Body of pancreas (tissue), 4 donors: ENCODE results near the gene STRADA. TPM values are rescaled to one million over a fixed set of nuclear protein-coding genes. Genes with fewer than 3 reads are reported as not detected.

Experiments
- ATAC-seq: fragments of 150-250 bp; one replicate; pipeline ENCODE4 v1.9.1; 2016
- DNase-seq, 4 donors: peaks; one replicate each; pipeline ENCODE4 v3.0.0-alpha.2; 2019
- H3K27ac ChIP-seq, 4 donors: fragments of 200-600 bp; sonication (generic); 1 replicate in 3 of 4; 2 replicates in 1 of 4; pipeline versions ENCODE4 v1.5.1 to v1.6.1; 2016 to 2019; ENCODE audit warnings: mild to moderate bottlenecking in 1 of 4, mixed read lengths in 1 of 4, moderate library complexity in 1 of 4
- H3K27me3 ChIP-seq, 2 donors: fragments of 200-600 bp; sonication (generic); one replicate each; pipeline ENCODE4 v1.6.0; 2016; ENCODE audit warnings: mild to moderate bottlenecking in 1 of 2
- H3K36me3 ChIP-seq, 2 donors: fragments of 200-600 bp; sonication (generic); replicated peaks in 1 of 2; 2 replicates each; pipeline ENCODE4 v1.5.1; 2016; ENCODE audit warnings: low read depth in 2 of 2; ENCODE audit not compliant: insufficient read depth in 1 of 2
- H3K4me1 ChIP-seq: fragments of 200-600 bp; sonication (generic); one replicate; pipeline ENCODE4 v1.6.0; 2016
- H3K4me3 ChIP-seq, 2 donors: fragments of 200-600 bp; sonication (generic); 1 replicate in 1 of 2; 2 replicates in 1 of 2; pipeline ENCODE4 v1.5.1; 2016 to 2019
- H3K9me3 ChIP-seq, 3 donors: fragments of 200-600 bp; sonication (generic); 1 replicate in 2 of 3; 2 replicates in 1 of 3; pipeline ENCODE4 v1.5.1; 2016
- CTCF ChIP-seq, 7 experiments: fragments of 450-650 bp in 4 of 7; fragments of 200-600 bp in 3 of 7; sonication (generic) in 3 of 7; IDR thresholded peaks; one replicate each; pipeline ENCODE4 v1.5.1; 2016 to 2019; ENCODE audit warnings: antibody characterized with exemption in 7 of 7
- POLR2A ChIP-seq, 3 donors: fragments of 450-650 bp; IDR thresholded peaks; one replicate each; pipeline ENCODE4 v1.6.1; 2016; ENCODE audit warnings: antibody characterized with exemption in 3 of 3, mild to moderate bottlenecking in 2 of 3
- WGBS, 2 donors: methylation state at CpG; one replicate each; pipeline ENCODE4 v1.1.5; 2017; 5-methylcytosine and 5-hydroxymethylcytosine counted together
- intact Hi-C: fragments of 100-400 bp; cut with DNase I; formaldehyde crosslinking; loops from one replicate; pipeline ENCODE4 v1.15.1; 2023
- total RNA-seq, 2 donors: library from RNA; depleted of rRNA; stranded (reverse); fragments of >200 nt; gene quantifications; one replicate each; pipeline ENCODE4 v1.1.0, GENCODE V29; 2016

The STRADA gene
- total RNA-seq, 2 donors from 2014 or later, result 25.4 to 26.7 TPM

DNA sequence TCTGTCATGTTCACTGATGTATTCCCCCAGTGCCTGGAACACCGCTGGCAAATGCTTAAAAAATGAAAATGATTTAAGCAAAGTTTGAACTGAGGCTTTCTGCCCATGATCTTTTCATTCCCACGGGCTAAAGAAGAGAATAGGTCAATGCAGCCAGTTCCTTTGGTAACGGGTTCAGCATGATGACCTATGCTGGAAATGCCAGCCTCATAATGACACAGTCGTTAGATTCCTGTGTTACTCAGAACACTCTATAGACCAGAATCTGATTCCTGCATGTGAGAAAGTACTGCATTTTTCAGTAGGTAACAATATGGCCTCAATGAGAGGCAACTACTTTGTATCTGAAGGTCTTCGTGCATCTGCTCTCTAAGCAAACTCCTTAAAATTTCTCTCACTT is 22.6 kb downstream of the STRADA start:
- intact Hi-C loops, result no loop called here
- Histone ChIP-seq H3K36me3 (no peaks in the 10 kb centered on the region), H3K27ac (no peak overlapping the region), H3K4me1 (no peaks in the 10 kb centered on the region), H3K4me3 (no peak overlapping the region), H3K27me3 (no peaks in the 10 kb centered on the region), H3K9me3 (no peaks in the 10 kb centered on the region)
- no peak for ATAC-seq
- WGBS, 2 donors, result 83 to 87% methylated on average over 5 of the region's 5 CpGs
- TF ChIP-seq CTCF (IDR thresholded peaks at IDR 0.05) (no peak), POLR2A (IDR thresholded peaks at IDR 0.05) (no peak)
- DNase-seq, result no peak

- no peaks in the 10 kb centered on the region for H3K9me3 ChIP-seq
- TF ChIP-seq CTCF (IDR thresholded peaks at IDR 0.05) (no peak), POLR2A (IDR thresholded peaks at IDR 0.05) (no peak)
- DNase-seq (no peak), ATAC-seq (no peak)
- WGBS, 2 donors, result 81 to 95% methylated on average over 3 of the region's 3 CpGs
- H3K36me3 ChIP-seq, result peaks cover 0 to 4% of the 10 kb centered on the region in 2 donors
- H3K27ac ChIP-seq, result no peak overlapping the region
- intact Hi-C loops, result no loop called here
- H3K27me3 ChIP-seq, result no peaks in the 10 kb centered on the region
- no peak overlapping the region for H3K4me3 ChIP-seq
- H3K4me1 ChIP-seq, result no peaks in the 10 kb centered on the region
Observed at GRCh38 chr17:63716426-63716825, 25.2 kb downstream of the STRADA start.

DNA sequence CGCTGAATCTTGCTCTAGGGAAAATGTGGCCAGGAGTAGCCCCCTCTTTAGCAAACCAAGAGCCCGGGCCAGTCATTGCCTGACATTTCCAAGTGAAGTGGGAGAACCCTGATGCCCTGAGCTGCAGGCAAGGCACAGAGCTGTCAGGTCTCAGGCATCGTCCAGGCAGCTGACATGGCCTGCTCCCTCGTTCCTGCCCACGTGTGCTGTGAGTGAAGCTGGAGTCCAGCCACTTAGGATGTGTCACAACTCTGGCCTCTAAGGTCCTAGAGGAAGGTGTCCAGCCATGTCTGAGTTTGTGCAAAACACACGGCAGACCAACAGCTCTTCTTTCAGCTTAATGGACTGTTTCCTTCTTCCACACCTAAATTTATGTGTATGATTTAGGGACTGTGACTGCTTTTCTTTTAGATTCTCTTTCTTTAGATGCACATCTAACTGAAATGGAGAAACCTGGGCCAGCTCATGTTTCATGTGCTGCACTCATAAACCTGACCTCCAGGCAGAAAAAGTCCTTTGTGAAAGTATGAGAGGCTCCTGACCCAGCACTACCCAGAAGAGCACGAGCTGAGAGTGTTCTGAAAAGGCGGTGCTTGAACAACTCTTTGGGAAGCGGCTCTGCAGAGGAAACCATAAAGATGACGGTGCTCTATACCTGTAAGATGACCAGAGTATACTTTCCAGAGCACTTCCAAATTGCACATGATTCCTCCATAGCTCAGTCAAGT is 26.9 kb downstream of the STRADA start:
- intact Hi-C loops, result no loop called here
- no peaks in the 10 kb centered on the region for H3K27me3 ChIP-seq
- peaks cover 0 to 7% of the 10 kb centered on the region in 2 donors for H3K36me3 ChIP-seq
- H3K4me1 ChIP-seq, result peaks cover 11% of the 10 kb centered on the region
- no peaks in the 10 kb centered on the region for H3K9me3 ChIP-seq
- WGBS, 2 donors, result 77 to 80% methylated on average over 9 to 10 of the region's 10 CpGs
- TF ChIP-seq POLR2A (IDR thresholded peaks at IDR 0.05) (no peak), CTCF (IDR thresholded peaks at IDR 0.05) (no peak)
- H3K4me3 ChIP-seq, result no peak overlapping the region
- no peak overlapping the region for H3K27ac ChIP-seq
- peak in 1 of 4 donors; percentile 42 for DNase-seq
- ATAC-seq, result no peak

GRCh38 chr17:63709110-63709509 is 32.5 kb downstream of the STRADA start:
- 90 to 96% methylated on average over 6 of the region's 6 CpGs for WGBS, 2 donors
- peaks cover 0 to 12% of the 10 kb centered on the region in 2 donors for H3K36me3 ChIP-seq

More at GRCh38 chr17:63709110-63709509, 32.5 kb downstream of the STRADA start:
- Histone ChIP-seq H3K4me3 (no peak overlapping the region), H3K4me1 (peaks cover 17% of the 10 kb centered on the region), H3K9me3 (no peaks in the 10 kb centered on the region), H3K27me3 (no peaks in the 10 kb centered on the region), H3K27ac (peak overlapping the region in 2 of 4 donors; percentile 63 to 83)
- no peak for DNase-seq
- TF ChIP-seq CTCF (IDR thresholded peaks at IDR 0.05) (no peak), POLR2A (IDR thresholded peaks at IDR 0.05) (no peak)
- intact Hi-C loops, result no loop called here
- no peak for ATAC-seq
